HG03558 (cell line): ENCODE data around the gene ARHGAP4.

Experiments
- ATAC-seq: cut with Tn5 transposase; IDR thresholded peaks from one replicate; pipeline ENCODE4 v1.9.1; 2021; ENCODE audit warnings: moderate number of reproducible peaks; ENCODE audit not compliant: unreplicated experiment; ENCODE audit errors: extremely low read depth

ARHGAP4 gene

DNA sequence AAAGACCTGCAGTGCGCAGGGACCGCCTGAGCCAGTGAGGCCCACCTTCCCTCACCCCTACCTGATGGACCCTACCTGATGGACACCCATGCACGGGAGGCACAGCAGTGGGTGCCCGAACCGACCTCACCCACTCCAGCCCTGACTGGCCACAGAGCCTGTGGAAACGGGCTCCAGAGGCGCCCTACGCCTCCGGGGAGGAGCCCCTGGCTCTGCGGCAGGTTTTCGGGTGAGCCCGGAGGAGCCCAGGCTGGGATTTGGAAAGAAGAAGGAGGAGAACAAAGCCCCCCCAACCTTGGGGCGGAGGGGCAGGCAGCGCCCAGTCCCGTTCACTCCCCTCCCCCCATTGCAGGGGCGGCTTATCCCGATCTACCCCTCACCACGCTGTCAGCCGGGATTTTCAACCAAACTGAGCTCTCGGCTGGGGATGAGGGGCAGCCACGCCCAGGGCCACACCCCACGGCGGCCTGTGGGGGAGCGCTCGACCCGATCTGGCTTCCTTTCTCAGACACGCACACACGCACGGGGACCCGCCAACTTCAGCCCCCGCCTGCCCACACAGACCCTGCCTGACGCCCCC lies 40.8 kb downstream of the ARHGAP4 start:
- ATAC-seq, result no peak

DNA sequence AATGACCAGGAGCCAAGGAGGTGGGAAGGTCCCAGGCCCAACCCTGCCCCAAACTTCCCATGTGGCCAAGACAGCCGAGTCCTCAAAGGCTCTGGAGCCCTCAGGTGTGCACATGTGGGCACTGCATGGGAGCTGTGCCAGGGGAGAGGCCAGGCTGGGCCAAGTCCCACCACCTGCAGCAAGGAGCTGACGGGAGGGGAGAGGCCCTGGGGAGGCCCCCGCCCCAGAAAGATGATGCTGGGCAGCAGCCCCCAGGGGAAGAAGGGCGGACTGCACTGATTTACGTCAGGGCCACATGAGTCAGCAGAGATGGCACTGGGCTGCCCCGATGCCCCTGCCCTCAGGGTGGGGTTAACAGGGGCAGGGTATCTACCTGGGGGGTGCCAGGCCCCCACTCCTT lies 41.5 kb downstream of the ARHGAP4 start:
- no peak for ATAC-seq

DNA sequence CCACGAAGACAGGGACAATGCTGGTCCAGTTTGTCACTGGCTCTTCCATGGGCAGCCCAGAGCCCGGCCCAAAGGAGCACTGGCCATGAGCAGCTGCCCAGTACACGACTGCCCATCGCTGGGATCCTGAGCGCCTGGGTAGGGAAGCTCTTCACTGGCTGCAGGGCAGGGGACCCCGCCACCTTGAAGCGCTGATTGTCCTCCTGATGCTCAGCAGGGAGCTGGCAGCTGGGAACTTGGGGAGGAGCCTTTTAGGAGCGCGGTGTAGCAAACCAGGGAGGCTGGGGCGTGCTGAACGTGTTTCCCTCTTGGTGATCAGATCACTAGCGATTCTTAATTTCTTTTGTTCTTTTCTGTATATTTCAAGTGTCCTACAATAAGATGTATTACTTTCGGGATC lies 41.9 kb downstream of the ARHGAP4 start:
- ATAC-seq, result no peak

DNA sequence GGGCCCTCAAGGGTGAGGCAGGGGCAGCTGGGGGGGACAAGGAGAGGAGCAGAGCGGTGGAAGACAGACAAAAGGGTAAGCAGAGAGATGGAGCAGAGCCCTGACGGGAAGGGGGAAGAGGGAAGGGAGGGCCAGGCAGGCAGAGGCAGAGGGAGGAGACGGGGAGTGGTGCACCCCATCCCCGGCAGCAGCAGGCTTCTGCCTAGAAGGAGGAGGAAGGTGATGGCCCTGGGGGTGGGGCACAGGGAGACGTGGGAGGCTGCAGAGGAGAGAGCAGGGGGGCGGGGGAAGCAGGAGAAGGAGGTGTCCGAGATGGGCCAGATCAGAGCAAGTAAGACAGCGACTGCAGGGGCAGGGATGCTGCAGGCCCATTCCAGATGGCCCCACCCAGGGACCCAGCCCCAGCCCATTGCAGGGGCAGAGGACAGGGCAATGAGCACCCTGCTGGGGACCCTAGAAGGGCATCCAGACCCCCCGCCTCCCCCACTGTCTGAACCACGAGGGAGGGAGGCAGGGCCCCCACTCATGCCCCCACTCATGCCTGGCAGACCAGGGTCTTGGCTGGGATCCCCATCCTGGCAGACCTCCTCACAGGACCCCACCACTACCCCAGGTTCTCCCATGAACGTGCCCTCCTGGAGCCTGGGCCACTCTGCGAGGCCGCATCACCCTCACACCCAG lies 42.8 kb downstream of the ARHGAP4 start:
- no peak for ATAC-seq

DNA sequence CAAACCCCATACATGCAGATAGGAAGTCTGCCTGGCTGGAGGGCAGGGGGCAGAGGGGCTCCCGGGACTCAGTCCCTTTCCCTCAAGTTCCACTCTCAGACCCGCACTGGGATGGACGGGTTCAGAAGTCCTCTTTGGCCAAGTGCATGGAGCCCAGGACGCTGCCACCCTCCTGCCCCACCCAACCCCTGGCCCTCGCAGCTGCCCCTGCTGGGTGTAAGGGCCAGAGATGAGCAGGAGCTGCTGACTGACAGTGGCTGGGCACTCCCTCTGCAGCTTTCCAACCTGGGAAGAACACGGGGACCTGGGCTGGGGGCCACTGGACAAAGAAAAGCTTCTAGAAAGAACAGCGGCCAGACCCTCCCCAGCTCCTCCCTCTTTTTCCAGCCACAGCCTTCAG lies 43.5 kb downstream of the ARHGAP4 start:
- no peak for ATAC-seq

DNA sequence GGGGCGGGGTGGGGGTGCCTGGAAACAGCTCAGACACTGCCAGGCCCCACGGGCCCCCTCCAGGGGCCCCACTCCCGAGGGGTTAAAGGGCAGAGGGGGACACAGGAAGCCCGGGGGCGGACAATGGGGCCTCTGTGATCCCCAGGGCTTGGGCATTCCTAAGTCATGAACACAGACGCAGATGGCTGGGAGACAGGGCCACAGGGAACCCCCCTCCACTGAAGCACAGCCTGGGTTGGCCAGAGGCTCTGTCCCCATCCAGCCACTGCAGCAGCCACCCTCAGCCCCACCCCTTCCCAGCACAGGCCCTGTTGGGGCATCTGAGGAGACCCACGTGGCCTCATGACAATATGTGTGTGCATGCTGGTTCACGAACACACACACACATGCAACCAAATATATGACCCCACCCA lies 44.0 kb downstream of the ARHGAP4 start:
- no peak for ATAC-seq

DNA sequence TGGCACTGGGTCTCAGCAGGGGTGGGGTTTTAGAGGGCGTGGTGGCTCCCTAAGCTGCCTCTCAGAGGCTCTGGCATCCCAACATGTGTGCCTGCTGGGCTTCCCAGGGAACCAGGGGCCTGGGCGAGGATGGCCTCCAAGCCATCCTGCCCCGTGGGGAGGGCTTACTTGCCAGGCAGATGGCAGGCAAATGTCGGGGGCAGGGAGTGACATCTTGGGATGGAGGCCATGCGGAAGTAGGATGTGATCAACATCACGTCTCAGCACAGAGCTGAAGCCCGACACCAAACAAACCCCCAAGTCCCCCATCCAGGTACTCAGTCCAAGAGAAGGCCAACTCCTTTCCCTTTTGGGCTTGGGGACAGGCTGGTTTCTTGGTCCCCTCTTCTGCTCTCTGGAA lies 44.8 kb downstream of the ARHGAP4 start:
- ATAC-seq, result no peak

DNA sequence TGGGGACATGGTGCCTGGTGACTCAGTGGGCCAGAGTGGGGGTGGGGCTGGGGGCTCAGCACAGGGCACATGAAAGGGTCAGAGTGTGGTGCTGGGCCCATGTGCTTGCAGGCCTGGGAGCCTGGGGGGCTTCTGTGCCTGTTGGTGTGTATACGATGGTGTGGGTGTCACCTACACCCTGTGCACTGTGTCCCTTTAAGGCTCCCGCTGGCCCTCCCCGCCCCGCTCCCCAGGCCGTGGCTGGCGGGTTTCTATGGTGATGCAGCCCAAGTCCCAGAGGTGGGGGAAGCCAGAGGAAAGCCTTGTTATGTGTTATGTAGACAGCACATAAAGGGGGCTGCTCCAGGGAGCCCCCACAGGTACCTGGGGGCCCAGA lies 45.6 kb downstream of the ARHGAP4 start:
- no peak for ATAC-seq

DNA sequence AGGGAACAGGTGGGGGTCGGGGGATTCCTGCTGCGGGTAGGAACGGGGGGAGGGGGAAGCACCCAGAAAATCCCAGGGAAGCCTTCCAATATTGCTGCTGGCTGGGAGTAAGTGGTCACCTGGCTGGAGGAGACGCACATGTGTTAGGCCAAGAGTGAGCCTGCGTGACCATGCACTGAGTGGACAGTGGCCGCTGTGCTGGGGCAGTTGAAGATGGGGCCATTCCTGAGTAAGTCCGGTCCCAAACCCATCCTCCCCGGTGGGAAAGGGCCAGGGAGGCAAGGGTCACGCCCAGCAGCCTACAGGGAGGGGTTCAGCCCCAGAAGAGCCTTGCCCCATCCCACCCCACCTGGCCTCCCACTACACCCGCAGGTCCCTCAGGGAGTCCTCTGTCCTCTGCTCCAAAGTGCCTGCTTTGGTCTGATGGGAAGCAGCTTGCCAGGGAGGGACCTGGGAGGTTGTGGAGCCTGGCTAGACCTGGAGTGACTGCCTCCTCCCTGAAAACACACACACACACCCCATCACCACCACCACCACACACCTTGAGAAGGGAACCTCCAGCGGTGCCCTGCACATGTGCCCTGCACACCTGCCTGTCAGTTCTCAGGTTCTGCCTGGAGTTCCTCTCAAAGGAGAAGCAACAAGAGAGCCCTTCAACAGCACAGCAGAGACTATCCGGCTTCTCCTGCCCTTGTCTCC lies 46.2 kb downstream of the ARHGAP4 start:
- no peak for ATAC-seq

DNA sequence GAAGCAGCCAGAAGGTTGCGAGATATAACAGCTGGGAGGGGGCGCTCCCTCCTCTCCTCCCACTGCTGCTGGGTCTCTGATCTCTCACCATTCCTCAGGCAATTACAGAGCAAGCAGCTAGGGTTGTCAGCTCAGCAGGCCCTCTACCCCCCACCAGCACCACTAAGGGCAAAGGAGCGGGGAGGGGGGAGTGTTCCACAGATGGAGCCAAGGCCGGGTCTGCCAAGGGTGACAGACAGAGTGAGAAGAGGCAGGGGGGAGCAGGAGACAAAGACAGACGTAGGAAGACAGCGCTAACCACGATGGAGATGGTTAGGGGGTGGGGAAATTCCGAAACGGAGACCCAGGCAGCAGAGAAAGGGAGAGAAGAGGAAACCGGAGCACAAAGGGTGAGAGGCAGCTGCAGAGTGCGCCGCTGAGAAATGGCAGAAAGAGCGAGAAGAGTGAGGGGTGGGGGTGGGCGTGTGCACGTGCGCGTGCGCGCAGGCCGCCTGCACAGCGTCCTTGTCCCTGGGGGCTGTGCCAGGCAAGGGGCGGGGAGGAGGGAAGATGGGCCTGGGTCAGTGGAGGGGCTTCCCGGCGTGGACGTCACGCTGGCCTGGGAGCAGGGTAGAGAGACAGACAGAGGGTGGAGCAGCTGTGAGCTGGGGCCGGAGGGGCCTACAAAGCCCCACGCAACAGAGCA lies 47.0 kb downstream of the ARHGAP4 start:
- ATAC-seq, result no peak

DNA sequence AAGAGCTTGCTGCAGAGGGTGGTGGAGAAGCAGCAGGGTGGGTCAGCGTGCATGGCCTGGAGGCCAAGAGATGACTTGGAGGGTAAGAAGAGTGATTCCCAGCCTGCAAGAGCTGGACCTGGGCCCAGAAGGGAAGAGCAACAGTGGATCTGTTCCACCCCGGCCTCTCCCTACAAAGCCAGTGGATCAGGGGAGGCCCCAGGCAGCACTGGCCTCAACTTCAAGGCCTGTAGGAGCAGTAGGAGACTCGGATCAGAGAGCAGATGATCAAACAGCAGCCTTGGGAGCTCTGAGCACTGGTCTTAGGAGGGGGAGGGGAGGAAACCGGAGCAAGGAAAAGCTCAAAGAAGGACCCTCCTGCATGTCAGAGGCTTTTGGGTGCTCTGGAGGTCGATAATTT lies 47.7 kb downstream of the ARHGAP4 start:
- no peak for ATAC-seq

DNA sequence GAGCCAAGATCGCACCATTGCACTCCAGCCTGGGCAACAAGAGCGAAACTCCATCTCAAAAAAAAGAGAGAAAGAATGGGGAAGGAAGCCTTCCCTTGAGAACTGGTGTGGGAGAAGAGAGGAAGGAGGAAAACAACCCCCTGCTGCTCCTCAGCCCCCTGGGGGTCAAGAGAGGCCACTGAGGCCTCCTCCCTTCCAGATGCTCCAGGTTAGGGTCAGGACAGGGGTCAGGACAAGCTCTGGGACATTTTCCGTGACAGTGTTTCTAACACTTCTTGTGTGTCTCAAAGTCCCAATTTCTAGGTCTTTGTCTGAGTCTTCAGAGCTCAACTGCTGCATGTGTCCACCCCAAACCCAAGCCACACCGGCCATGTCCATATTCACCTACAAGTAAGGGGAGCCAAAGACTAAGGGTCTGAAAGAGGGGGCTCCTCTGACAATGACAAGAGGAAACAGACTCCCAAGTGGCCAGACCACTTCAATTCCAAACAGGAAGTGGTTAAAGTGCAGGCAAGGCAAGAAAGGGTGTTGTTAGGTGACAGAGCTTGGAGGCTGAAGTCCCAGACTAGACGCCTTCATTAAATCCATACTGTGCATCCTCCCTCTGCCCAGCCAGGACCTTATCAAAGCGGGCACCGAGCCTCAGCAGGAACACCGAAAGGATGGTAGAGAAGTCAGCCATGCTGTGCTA lies 48.3 kb downstream of the ARHGAP4 start:
- no peak for ATAC-seq

DNA sequence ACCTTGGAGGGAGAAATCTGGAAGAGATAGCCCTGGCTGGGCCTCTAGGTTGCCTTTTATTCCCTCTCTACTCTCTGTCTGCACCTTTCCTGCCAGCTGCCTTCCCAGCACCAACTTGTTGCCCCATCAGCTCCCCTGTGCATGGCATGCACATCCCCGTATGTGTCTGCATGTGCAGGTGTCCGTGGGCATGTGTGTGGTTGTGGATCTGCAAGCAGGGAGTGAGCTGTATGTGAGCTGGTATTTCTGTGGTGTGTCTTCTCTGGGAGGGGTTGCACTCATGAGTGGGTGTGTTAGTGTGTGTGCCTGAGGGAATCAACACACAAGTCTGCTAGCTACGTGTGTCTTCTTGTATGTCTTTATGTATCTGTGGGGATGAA lies 50.0 kb downstream of the ARHGAP4 start:
- no peak for ATAC-seq

DNA sequence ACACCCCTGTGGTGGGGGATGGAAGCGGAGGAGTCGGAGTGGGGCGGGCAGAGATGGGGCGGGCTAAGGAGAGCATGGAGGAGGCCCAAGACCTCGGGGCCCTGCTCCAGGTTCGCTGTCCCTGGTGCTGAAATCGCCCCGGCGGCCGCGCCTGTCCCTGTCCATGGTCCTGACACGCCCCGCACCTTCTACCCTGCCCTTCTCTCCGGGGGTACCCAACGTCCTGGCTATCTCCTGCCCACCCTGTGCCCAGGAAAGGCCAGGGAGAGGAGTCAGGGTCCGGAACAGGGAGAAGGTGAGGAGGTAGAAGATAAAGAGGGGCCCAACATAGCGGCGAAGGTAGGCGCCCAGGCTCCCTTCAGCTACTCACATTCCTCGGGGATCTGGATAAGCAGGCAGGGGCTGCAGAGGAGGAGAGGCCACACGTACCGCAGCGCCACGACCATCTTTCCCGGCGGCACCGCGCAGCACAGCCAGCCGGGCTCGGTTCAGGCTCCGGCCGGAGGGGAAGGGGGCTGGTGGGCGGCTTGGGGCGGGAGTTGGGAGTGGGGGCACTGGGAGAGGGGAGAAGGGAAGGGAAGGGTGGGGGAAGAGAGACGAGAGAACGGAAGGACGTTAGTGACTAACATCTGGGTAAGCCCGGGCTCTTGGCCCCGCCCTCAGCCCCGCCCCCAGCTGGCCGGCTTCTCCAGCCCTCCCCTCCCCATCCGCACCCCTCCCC lies 50.5 kb downstream of the ARHGAP4 start:
- ATAC-seq, result no peak

DNA sequence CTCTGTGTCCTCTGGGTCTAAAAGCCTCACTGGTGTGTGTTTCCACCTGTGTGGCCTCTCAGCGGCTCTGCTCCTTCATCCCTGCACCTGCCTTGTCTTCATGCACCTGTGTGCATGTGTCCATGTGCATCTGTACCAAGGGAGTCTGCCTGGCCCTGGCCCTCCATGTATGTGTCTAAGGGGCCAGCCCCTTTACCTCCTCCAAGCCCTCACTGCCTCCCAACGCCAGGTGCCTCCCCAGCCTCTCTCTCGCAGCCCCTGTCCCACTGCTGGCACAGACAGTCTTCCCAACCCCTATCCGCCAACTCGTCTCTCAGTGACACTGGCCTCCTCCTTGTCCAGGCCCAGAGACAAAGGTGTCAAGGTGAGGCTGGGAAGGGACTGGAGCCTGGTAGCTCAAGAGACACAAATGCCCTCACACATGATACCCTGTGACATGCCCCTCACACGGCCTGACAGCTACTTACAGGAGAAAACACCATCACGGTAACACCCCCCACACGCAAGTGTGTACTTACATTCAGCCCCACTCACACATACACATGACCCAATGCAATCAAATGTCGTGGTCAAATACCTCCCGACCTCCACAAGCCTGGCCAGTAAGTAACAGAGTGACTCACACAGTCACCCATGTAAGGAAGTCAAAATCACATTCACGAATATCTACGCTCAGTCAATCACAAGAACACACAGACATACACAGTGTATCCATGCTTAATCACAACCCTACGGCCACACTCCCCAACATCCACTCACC lies 51.5 kb downstream of the ARHGAP4 start:
- ATAC-seq, result no peak

DNA sequence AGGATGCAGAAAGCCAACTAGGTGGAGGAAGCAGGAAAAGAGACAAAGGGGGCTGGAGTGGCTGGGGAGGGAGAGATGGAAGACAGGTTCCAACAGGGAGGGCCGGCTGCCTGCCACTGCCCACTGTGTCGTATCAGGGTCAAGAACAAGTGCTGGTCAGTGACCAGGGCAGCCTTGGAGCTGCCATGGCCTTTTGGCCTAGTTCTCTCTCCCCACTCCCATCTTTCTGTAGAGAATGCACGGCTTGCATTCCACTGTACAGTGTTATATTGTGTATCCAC lies 52.0 kb downstream of the ARHGAP4 start:
- ATAC-seq, result no peak

DNA sequence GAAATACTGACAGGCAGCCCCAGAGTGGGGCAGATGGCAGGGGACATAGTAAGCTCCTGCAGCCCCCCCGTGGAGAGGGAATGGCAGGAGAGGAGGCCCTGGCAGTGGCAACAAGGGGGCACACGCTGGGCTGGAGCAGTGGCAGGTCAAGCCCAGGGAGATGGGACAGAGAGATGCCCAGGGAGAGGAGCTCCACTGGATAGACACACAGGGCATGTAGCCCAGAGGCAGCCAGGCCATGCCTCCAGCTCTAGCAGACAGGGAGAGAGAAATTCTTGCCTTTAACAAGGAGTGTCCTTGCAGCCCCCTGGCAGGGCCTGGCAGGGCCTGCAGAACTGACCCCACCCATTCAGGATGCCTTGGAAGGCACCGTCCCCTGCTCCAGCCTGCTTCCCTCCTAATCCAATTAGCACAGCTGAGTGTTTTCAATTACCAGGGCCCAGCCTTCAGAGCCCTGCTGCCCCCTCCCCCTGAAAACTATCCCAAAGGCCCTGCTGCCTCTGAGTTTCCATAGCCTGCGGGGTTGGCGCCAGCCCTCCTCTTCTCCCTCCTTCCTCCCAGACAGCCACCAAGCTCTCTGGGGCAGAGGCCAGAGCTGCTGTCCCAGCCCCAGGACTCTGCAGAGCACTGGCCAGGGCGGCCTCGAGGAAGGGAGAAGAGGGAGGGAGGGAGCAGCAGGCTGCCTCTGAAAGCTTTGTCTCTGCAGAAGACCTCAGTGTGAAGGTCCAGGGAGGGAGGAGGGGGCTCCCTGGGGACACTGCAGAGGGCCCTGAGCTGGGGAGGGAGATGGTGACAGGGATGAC lies 52.6 kb downstream of the ARHGAP4 start:
- no peak for ATAC-seq

DNA sequence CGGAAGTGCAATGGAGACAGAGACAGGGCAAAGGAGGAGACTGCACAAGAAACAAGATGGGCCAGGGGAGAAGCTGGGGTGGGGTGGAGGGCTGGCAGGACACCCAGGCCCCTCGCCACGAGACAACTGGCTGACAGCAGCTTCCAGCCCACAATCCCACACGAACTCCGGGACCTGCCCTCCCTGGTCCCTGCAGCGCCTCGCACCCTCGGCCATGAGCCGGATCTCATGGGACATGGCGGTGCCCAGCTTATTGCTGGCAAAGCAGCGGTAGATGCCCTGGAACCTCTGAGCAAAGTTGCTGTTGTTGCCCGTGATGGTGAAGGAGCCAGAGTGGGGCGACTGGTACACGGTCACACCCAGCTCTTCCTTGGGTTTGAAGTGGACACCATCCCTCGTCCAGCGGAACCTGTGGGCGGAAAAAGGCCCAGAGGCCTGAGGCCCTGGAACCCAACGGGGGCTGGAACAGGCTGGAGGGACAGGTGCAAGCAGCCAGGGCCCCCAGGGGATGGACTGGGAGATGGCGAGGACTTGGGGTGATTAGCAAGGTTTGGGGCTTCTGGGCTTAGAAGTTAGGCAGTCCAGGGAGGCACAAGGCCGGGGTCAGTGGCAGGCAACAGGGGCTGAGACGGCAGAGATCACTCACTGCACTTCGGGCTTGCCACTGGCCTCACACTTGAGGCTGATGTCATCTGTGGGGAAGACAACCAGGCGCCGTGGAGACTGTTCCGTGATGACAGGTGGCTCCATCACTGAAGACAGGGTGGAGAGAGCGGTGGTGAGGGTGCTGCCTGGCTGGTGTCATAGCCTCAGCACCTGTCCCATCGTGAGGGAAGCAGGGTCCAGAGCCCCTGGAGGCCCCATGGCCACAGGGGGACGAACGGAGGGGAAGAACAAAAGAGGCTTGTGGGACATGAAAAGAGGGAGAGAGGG lies 53.9 kb downstream of the ARHGAP4 start:
- ATAC-seq, result no peak
